ENCODE data around the gene TEDC1. TPM values are rescaled to one million over a fixed set of nuclear protein-coding genes. Genes with fewer than 3 reads are reported as not detected.

Gene TEDC1
- total RNA-seq, 1 experiment from 2014 or later, result 17.6 TPM

- peaks cover 24% of the 10 kb centered on the region for H3K27me3 Mint-ChIP-seq (ENCODE audit: insufficient read depth, unreplicated experiment)
- no peaks in the 10 kb centered on the region for H3K36me3 Mint-ChIP-seq (ENCODE audit: insufficient read depth, unreplicated experiment)
- POLR2A ChIA-PET, result interaction anchor here (0.7 kb wide), 1 partner anchor 9 kb away, joined by 3 read pairs; no protein-coding TSS in a partner anchor
- H3K4me3 Mint-ChIP-seq (ENCODE audit: unreplicated experiment), result no peak overlapping the region
- no peaks in the 10 kb centered on the region for H3K4me1 Mint-ChIP-seq (ENCODE audit: insufficient read depth, unreplicated experiment)
- BruUV-seq (replicated peaks), result no TSS peak
- H3K27ac Mint-ChIP-seq (ENCODE audit: low read depth, unreplicated experiment), result no peak overlapping the region
- DNase-seq (ENCODE audit: unreplicated experiment), result no peak
- H3K9me3 Mint-ChIP-seq (ENCODE audit: unreplicated experiment), result no peaks in the 10 kb centered on the region
- intact Hi-C loops (cut with micrococcal nuclease), result no loop called here
- CTCF ChIA-PET, result interaction anchor here (0.5 to 1.9 kb wide), 5 partner anchors 8 to 503 kb away, joined by 3 to 4 read pairs (median 3); no protein-coding TSS in a partner anchor
- no peak for TF ChIP-seq CTCF (IDR thresholded peaks at IDR 0.05; ENCODE audit: unreplicated experiment)
Observed at GRCh38 chr14:105530285-105531087, 39.4 kb downstream of the TEDC1 start.

- intact Hi-C loops (cut with micrococcal nuclease), result no loop called here
- Mint-ChIP-seq H3K27me3 (ENCODE audit: insufficient read depth, unreplicated experiment) (peaks cover 27% of the 10 kb centered on the region), H3K9me3 (ENCODE audit: unreplicated experiment) (no peaks in the 10 kb centered on the region), H3K4me3 (ENCODE audit: unreplicated experiment) (no peak overlapping the region), H3K4me1 (ENCODE audit: insufficient read depth, unreplicated experiment) (no peaks in the 10 kb centered on the region), H3K27ac (ENCODE audit: low read depth, unreplicated experiment) (no peak overlapping the region), H3K36me3 (ENCODE audit: insufficient read depth, unreplicated experiment) (no peaks in the 10 kb centered on the region)
- no TSS peak for BruUV-seq (replicated peaks)
- TF ChIP-seq CTCF (IDR thresholded peaks at IDR 0.05; ENCODE audit: unreplicated experiment), result no peak
- DNase-seq (ENCODE audit: unreplicated experiment), result no peak
- ChIA-PET POLR2A (interaction anchor here (0.7 kb wide), 1 partner anchor 8 kb away, joined by 3 read pairs; no protein-coding TSS in a partner anchor), CTCF (interaction anchor here (0.7 kb wide), 1 partner anchor 88 kb away, joined by 3 read pairs; no protein-coding TSS in a partner anchor)
Observed at GRCh38 chr14:105531088-105531893, 40.2 kb downstream of the TEDC1 start.

GRCh38 chr14:105531894-105532623, 41.0 kb downstream of the TEDC1 start:
- no TSS peak for BruUV-seq (replicated peaks)
- H3K36me3 Mint-ChIP-seq (ENCODE audit: insufficient read depth, unreplicated experiment), result no peaks in the 10 kb centered on the region
- H3K4me3 Mint-ChIP-seq (ENCODE audit: unreplicated experiment), result no peak overlapping the region
- CTCF ChIA-PET, result interaction anchor here (0.6 to 0.7 kb wide), 4 partner anchors 52 to 654 kb away, joined by 3 to 4 read pairs (median 3); partner anchors contain the start of gene TEX22
- POLR2A ChIA-PET, result no interaction called here
- H3K27ac Mint-ChIP-seq (ENCODE audit: low read depth, unreplicated experiment), result no peak overlapping the region
- intact Hi-C loops (cut with micrococcal nuclease), result no loop called here
- no peak for TF ChIP-seq CTCF (IDR thresholded peaks at IDR 0.05; ENCODE audit: unreplicated experiment)
- no peaks in the 10 kb centered on the region for H3K9me3 Mint-ChIP-seq (ENCODE audit: unreplicated experiment)
- H3K27me3 Mint-ChIP-seq (ENCODE audit: insufficient read depth, unreplicated experiment), result peaks cover 35% of the 10 kb centered on the region
- H3K4me1 Mint-ChIP-seq (ENCODE audit: insufficient read depth, unreplicated experiment), result no peaks in the 10 kb centered on the region
- no peak for DNase-seq (ENCODE audit: unreplicated experiment)
